DOHH2 (cell line): Measurements from ENCODE around the gene NUP210.

Experiments used
- EZH2phosphoT487 ChIP-seq: fragments of 200-600 bp; sonication (generic); IDR thresholded peaks from 2 replicates; pipeline ENCODE4 v1.6.1; 2017; ENCODE audit warnings: borderline replicate concordance, mild to moderate bottlenecking, antibody characterized with exemption, low read length, moderate library complexity, mixed read lengths
- TF ChIP-seq, protein P1 (sequence below): fragments of 200-600 bp; sonication (generic); IDR thresholded peaks from one replicate; pipeline ENCODE4 v1.5.1; 2014; ENCODE audit warnings: antibody characterized with exemption, mild to moderate bottlenecking, low read depth, low read length; ENCODE audit not compliant: poor library complexity, severe bottlenecking

GRCh38 chr3:13403213-13403819, 16.8 kb downstream of the NUP210 start:
- TF ChIP-seq, protein P1, sequence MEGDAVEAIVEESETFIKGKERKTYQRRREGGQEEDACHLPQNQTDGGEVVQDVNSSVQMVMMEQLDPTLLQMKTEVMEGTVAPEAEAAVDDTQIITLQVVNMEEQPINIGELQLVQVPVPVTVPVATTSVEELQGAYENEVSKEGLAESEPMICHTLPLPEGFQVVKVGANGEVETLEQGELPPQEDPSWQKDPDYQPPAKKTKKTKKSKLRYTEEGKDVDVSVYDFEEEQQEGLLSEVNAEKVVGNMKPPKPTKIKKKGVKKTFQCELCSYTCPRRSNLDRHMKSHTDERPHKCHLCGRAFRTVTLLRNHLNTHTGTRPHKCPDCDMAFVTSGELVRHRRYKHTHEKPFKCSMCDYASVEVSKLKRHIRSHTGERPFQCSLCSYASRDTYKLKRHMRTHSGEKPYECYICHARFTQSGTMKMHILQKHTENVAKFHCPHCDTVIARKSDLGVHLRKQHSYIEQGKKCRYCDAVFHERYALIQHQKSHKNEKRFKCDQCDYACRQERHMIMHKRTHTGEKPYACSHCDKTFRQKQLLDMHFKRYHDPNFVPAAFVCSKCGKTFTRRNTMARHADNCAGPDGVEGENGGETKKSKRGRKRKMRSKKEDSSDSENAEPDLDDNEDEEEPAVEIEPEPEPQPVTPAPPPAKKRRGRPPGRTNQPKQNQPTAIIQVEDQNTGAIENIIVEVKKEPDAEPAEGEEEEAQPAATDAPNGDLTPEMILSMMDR: no peak
- TF ChIP-seq EZH2phosphoT487: no peak
